NCI-H2196 (cell line): ENCODE results near the gene ZNF382.

Source experiments
- DNase-seq: peaks from one replicate; lab custom pipeline; 2025; ENCODE audit not compliant: unreplicated experiment; lab: John Stamatoyannopoulos, UW

The ZNF382 gene

GRCh38 chr19:36679455-36679854, 74.3 kb downstream of the ZNF382 start:
- DNase-seq = no peak
